ENCODE results near the gene YPEL2. TPM values are rescaled to one million over a fixed set of nuclear protein-coding genes. Genes with fewer than 3 reads are reported as not detected.

YPEL2 gene
- total and polyA plus RNA-seq, 2 of the 13 experiments (the other 11 are each of a cell fraction or from before 2014, with no cell fraction given), result 8.5 to 21.1 TPM

GRCh38 chr17:59347975-59348391 is 16.5 kb downstream of the YPEL2 start:
- no peaks in the 10 kb centered on the region for H3K9me3 ChIP-seq (ENCODE audit: low read length)
- 93% methylated on average over 7 of the region's 7 CpGs for WGBS (ENCODE audit: low lambda C conversion rate)
- no peak for ATAC-seq
- FAIRE-seq, result no peak
- no TSS peak for BruUV-seq (replicated peaks)
- intact Hi-C loops (cut with micrococcal nuclease; ENCODE audit: unreplicated experiment), result no loop called here
- no peak overlapping the region for H3K9ac ChIP-seq (ENCODE audit: insufficient read depth, low read depth, low read length)
- H3K4me3 ChIP-seq (replicated peaks in 1 of 3; ENCODE audit: insufficient read depth in 1 of 3, low read depth in 2 of 3, low read length in 3 of 3), result no peak overlapping the region
- H3K4me1 ChIP-seq (ENCODE audit: insufficient read depth, low read length), result peaks cover 45% of the 10 kb centered on the region
- H3K79me2 ChIP-seq (ENCODE audit: insufficient read depth, low read length), result peaks cover 52% of the 10 kb centered on the region
- no peaks in the 10 kb centered on the region; a peak in 1 of 5 replicates for H3K36me3 ChIP-seq (replicated peaks in 1 of 2; ENCODE audit: control insufficient read depth in 1 of 2, insufficient read depth in 2 of 2, low read length in 2 of 2)
- H2AFZ ChIP-seq (ENCODE audit: low read length), result no peak overlapping the region
- in situ Hi-C loops (cut with HindIII; ENCODE audit: extremely low pct_ligation_motif_present, low pct_unique_long_range_greater_than_20kb), result no loop called here
- H3K27me3 ChIP-seq (ENCODE audit: control insufficient read depth in 1 of 2, insufficient read depth in 2 of 2, low read length in 2 of 2), result no peaks in the 10 kb centered on the region
- TF ChIP-seq ZNF724P (CRISPR knock-in tag; IDR thresholded peaks at IDR 0.05; ENCODE audit: borderline replicate concordance) (no peak), ZGPAT (CRISPR knock-in tag; IDR thresholded peaks at IDR 0.05) (no peak), ZNF615 (CRISPR knock-in tag; IDR thresholded peaks at IDR 0.05; ENCODE audit: borderline replicate concordance) (no peak), SMAD9 (CRISPR knock-in tag; IDR thresholded peaks at IDR 0.05) (no peak), ZBTB7A (CRISPR knock-in tag; IDR thresholded peaks at IDR 0.05) (no peak)
- H3K27ac ChIP-seq (ENCODE audit: extremely low read length, insufficient read depth, low read length), result no peak overlapping the region
- ChIA-PET POLR2A (interaction anchor here (1.0 kb wide), 1 partner anchor 82 kb away, joined by 3 read pairs; no protein-coding TSS in a partner anchor), CTCF (ENCODE audit: low intra/inter-chr PET ratio, low total read pairs) (no interaction called here)
- no peak overlapping the region for H3K4me2 ChIP-seq (ENCODE audit: low read depth, low read length)
- H4K20me1 ChIP-seq (ENCODE audit: insufficient read depth, low read length), result peaks cover 22% of the 10 kb centered on the region
- DNase-seq (ENCODE audit: low spot score), result no peak

- ATAC-seq (no peak), FAIRE-seq (no peak), DNase-seq (ENCODE audit: low spot score) (no peak)
- ChIA-PET CTCF (ENCODE audit: low intra/inter-chr PET ratio, low total read pairs) (no interaction called here), POLR2A (interaction anchor here (0.6 to 1.0 kb wide), 2 partner anchors 10 to 81 kb away, joined by 3 to 4 read pairs; no protein-coding TSS in a partner anchor)
- TF ChIP-seq RAD51 (IDR thresholded peaks at IDR 0.05; ENCODE audit: borderline replicate concordance) (no peak), ZFP36L1 (CRISPR knock-in tag; IDR thresholded peaks at IDR 0.05) (no peak)
- WGBS (ENCODE audit: low lambda C conversion rate), result 95% methylated on average over 8 of the region's 8 CpGs
- Histone ChIP-seq H3K27ac (ENCODE audit: extremely low read length, insufficient read depth, low read length) (no peak overlapping the region), H3K36me3 (replicated peaks in 1 of 2; ENCODE audit: control insufficient read depth in 1 of 2, insufficient read depth in 2 of 2, low read length in 2 of 2) (peaks cover 0 to 2% of the 10 kb centered on the region in 2 experiments; a peak in 2 of 5 replicates), H3K79me2 (ENCODE audit: insufficient read depth, low read length) (peaks cover 40% of the 10 kb centered on the region), H3K27me3 (ENCODE audit: control insufficient read depth in 1 of 2, insufficient read depth in 2 of 2, low read length in 2 of 2) (no peaks in the 10 kb centered on the region), H3K4me2 (ENCODE audit: low read depth, low read length) (no peak overlapping the region), H4K20me1 (ENCODE audit: insufficient read depth, low read length) (peaks cover 17% of the 10 kb centered on the region), H3K4me1 (ENCODE audit: insufficient read depth, low read length) (peaks cover 44% of the 10 kb centered on the region), H3K9ac (ENCODE audit: insufficient read depth, low read depth, low read length) (no peak overlapping the region), H3K9me3 (ENCODE audit: low read length) (no peaks in the 10 kb centered on the region), H2AFZ (ENCODE audit: low read length) (no peak overlapping the region), H3K4me3 (replicated peaks in 1 of 3; ENCODE audit: insufficient read depth in 1 of 3, low read depth in 2 of 3, low read length in 3 of 3) (no peak overlapping the region)
- intact Hi-C loops (cut with micrococcal nuclease; ENCODE audit: unreplicated experiment), result no loop called here
- BruUV-seq (replicated peaks), result no TSS peak
- in situ Hi-C loops (cut with HindIII; ENCODE audit: extremely low pct_ligation_motif_present, low pct_unique_long_range_greater_than_20kb), result no loop called here
Measured at GRCh38 chr17:59349178-59349577, 17.7 kb downstream of the YPEL2 start.
